ENCODE measurements around the gene FOXL1.

The FOXL1 gene

GRCh38 chr16:86578061-86578599, at the start of gene FOXL1:
FOXL1 (plus strand) TSS chr16:86578549; CDS start chr16:86578724, 175 bp downstream.
- DNase-seq (ENCODE audit: low read depth in 1 of 2, low spot score in 1 of 2): no peak
- in situ Hi-C loops (cut with HindIII; ENCODE audit: low pct_unique_long_range_greater_than_20kb, low sequenced_read_pairs): no loop called here
- no peak for TF ChIP-seq JUND (IDR thresholded peaks at IDR 0.05; ENCODE audit: low read depth)

GRCh38 chr16:86529160-86529559, 49.2 kb upstream of the FOXL1 start:
- in situ Hi-C loops (cut with HindIII; ENCODE audit: low pct_unique_long_range_greater_than_20kb, low sequenced_read_pairs): no loop called here
- DNase-seq (ENCODE audit: low read depth in 1 of 2, low spot score in 1 of 2): no peak
- no peak for TF ChIP-seq JUND (IDR thresholded peaks at IDR 0.05; ENCODE audit: low read depth)

- in situ Hi-C loops (cut with HindIII; ENCODE audit: low pct_unique_long_range_greater_than_20kb, low sequenced_read_pairs): no loop called here
- no peak for DNase-seq (ENCODE audit: low read depth in 1 of 2, low spot score in 1 of 2)
- no peak for TF ChIP-seq JUND (IDR thresholded peaks at IDR 0.05; ENCODE audit: low read depth)
These were observed 47.8 kb upstream of the FOXL1 start for GRCh38 chr16:86530251-86531190.

GRCh38 chr16:86531191-86531545, 47.2 kb upstream of the FOXL1 start:
- in situ Hi-C loops (cut with HindIII; ENCODE audit: low pct_unique_long_range_greater_than_20kb, low sequenced_read_pairs): no loop called here
- DNase-seq (ENCODE audit: low read depth in 1 of 2, low spot score in 1 of 2): no peak
- TF ChIP-seq JUND (IDR thresholded peaks at IDR 0.05; ENCODE audit: low read depth): no peak

GRCh38 chr16:86531641-86532525, 46.5 kb upstream of the FOXL1 start:
- in situ Hi-C loops (cut with HindIII; ENCODE audit: low pct_unique_long_range_greater_than_20kb, low sequenced_read_pairs): no loop called here
- TF ChIP-seq JUND (IDR thresholded peaks at IDR 0.05; ENCODE audit: low read depth): no peak
- DNase-seq (ENCODE audit: low read depth in 1 of 2, low spot score in 1 of 2): no peak

- no peak for TF ChIP-seq JUND (IDR thresholded peaks at IDR 0.05; ENCODE audit: low read depth)
- no peak for DNase-seq (ENCODE audit: low read depth in 1 of 2, low spot score in 1 of 2)
- in situ Hi-C loops (cut with HindIII; ENCODE audit: low pct_unique_long_range_greater_than_20kb, low sequenced_read_pairs): no loop called here
These were observed 45.9 kb upstream of the FOXL1 start for GRCh38 chr16:86532526-86532815.

GRCh38 chr16:86533076-86533475, 45.3 kb upstream of the FOXL1 start:
- in situ Hi-C loops (cut with HindIII; ENCODE audit: low pct_unique_long_range_greater_than_20kb, low sequenced_read_pairs): no loop called here
- no peak for TF ChIP-seq JUND (IDR thresholded peaks at IDR 0.05; ENCODE audit: low read depth)
- no peak for DNase-seq (ENCODE audit: low read depth in 1 of 2, low spot score in 1 of 2)

GRCh38 chr16:86533767-86534351, 44.5 kb upstream of the FOXL1 start:
- DNase-seq (ENCODE audit: low read depth in 1 of 2, low spot score in 1 of 2): no peak
- in situ Hi-C loops (cut with HindIII; ENCODE audit: low pct_unique_long_range_greater_than_20kb, low sequenced_read_pairs): no loop called here
- TF ChIP-seq JUND (IDR thresholded peaks at IDR 0.05; ENCODE audit: low read depth): no peak

- in situ Hi-C loops (cut with HindIII; ENCODE audit: low pct_unique_long_range_greater_than_20kb, low sequenced_read_pairs): no loop called here
- TF ChIP-seq JUND (IDR thresholded peaks at IDR 0.05; ENCODE audit: low read depth): no peak
- no peak for DNase-seq (ENCODE audit: low read depth in 1 of 2, low spot score in 1 of 2)
These were observed 43.4 kb upstream of the FOXL1 start for GRCh38 chr16:86534779-86535615.

- TF ChIP-seq JUND (IDR thresholded peaks at IDR 0.05; ENCODE audit: low read depth): no peak
- no peak for DNase-seq (ENCODE audit: low read depth in 1 of 2, low spot score in 1 of 2)
- in situ Hi-C loops (cut with HindIII; ENCODE audit: low pct_unique_long_range_greater_than_20kb, low sequenced_read_pairs): no loop called here
These were observed 41.7 kb upstream of the FOXL1 start for GRCh38 chr16:86536621-86537020.

GRCh38 chr16:86537486-86537885, 40.9 kb upstream of the FOXL1 start:
- no peak for DNase-seq (ENCODE audit: low read depth in 1 of 2, low spot score in 1 of 2)
- in situ Hi-C loops (cut with HindIII; ENCODE audit: low pct_unique_long_range_greater_than_20kb, low sequenced_read_pairs): no loop called here
- TF ChIP-seq JUND (IDR thresholded peaks at IDR 0.05; ENCODE audit: low read depth): no peak

Measured in T47D (cell line).